T1000 (cell line): Measurements from ENCODE around the gene TMCC1.
"Not testable (repeated sequence)": the region's sequence is repeated elsewhere in the genome, so short reads cannot be mapped to it uniquely, and the experiment has no call there.

Experiments
- DNase-seq: peaks from one replicate; lab custom pipeline; 2025; ENCODE audit warnings: mixed read lengths; lab: John Stamatoyannopoulos, UW

The TMCC1 gene

DNA sequence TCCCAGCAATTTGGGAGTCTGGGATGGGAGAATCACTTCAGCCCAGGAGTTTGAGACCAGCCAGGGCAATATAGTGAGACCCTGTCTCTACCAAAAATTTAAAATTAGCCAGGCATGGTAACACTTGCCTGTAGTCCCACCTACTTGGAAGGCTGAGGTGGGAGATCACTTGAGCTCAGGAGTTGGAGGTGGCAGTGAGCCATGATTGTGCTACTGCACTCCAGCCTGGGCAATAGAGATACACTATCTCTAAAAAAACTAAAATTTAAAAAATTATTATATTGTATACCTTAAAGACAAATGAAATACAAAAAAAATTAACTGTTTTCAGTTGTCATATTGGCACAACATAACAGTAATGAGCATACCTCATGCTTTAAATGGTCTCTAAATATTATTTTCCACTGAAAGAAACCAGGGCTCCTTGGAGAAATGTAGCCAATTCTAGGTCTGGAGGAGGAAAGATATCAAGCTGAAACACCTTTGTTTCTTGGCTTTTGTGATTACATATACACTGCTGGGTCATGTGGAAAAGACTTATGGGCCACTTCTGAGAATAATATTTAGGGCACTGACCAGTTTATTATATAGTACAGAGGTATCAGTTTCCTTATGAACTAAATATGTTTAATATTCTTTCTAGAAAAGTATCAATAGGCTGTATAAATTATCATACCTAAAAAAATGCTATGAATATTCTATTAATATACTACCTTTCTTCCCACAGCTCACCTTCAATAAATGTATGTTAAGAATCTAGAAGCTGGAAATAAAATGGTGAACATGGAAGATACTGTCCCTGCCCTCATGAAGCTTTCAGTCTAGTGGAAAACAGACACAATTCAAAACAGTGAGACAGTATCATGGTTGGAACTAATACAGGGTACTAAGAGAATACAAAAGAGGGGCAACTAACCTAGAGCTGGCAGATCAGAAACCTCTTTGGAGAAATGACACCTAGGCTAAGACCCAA lies 119.5 kb downstream of the TMCC1 start:
- no peak for DNase-seq

DNA sequence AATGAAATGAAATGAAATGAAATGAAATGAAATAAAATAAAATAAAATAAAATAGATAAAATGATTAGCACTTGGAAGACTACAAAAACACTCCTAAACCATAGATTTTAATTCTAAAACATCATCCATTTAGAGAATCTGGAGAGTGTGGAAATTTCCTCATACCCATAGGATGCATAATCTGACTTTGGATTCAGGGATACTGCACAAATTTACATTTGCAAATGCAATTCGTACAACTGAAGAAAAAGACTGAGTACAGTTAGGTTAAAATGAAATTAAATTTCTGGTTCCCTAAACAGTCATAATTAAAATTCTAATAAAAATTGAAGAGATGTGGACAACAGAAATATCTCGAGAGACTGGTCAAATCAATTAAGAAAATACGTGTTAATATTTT lies 122.9 kb downstream of the TMCC1 start:
- no peak for DNase-seq

DNA sequence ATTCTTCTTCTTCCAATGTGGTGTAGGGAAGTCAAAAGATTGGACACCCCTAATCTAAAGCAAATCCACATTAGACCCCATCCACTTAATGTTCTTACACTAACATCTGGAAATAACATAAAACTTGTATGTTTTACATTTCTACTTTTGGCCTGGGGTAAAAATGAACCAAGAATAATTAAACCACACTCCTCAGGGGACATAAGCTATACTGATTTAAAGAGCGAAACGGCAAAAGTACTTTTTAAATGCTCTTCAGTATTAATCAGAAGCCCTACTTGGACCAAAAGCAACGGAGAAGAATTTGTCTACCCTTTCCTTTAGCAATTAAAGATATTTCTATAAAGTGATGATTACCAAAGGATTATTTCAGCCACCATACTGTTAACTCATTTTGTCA lies 123.9 kb downstream of the TMCC1 start:
- no peak for DNase-seq

DNA sequence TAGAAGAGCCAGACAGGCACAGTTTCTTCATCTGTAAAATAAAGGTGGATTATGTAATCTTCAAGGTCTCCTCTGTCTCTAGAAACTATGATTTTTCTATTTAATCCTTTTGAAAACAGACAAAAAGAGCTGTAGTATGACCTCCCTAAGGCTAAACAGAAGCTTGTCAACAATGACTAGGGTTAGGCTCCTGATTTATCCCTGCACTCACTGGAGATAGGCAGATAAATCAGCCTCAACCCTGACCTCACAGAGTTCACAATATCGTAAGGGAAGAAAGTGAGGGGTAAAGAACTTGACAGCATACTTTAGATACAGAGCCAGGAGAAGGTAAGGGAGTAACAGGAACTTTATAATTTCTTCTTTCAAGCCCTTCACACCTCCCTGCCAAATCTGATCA lies 124.8 kb downstream of the TMCC1 start:
- DNase-seq = no peak

DNA sequence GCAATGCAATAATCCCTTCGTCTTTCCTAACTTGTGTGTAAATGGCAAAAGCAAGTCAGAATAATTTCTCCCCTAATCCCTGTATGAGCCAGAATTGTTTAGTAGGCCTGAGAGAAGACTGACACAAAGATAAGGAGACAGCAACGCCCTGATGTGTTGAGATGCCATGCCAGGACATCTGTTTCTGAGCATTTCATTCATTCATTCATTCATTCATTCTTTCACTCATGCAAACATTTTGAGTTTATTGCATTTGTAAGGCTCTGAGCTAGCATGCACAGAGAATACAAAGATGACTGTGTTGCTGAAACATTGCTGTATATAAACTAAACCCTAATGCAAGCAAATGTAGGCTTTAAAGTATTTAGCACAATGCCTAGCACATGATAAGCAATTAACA lies 127.4 kb downstream of the TMCC1 start:
- DNase-seq = no peak

DNA sequence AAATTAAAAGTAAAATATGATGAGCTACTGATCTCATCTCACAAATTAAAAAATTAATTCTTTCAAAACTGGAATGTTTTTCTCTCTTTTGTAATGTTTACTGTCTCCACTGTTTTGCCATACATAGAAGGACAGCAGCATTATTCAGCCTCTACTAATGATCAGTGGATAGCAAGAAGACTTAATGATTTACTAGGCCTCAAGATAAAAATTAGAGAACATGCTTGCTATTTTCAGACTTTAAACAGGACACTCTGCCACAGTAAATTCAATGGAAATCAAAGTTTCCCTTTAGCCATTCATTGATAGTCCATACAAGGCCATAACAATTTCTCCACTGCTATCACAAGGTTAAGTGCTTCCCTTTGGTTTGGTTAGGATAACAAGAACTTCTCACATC lies 129.4 kb downstream of the TMCC1 start:
- no peak for DNase-seq

DNA sequence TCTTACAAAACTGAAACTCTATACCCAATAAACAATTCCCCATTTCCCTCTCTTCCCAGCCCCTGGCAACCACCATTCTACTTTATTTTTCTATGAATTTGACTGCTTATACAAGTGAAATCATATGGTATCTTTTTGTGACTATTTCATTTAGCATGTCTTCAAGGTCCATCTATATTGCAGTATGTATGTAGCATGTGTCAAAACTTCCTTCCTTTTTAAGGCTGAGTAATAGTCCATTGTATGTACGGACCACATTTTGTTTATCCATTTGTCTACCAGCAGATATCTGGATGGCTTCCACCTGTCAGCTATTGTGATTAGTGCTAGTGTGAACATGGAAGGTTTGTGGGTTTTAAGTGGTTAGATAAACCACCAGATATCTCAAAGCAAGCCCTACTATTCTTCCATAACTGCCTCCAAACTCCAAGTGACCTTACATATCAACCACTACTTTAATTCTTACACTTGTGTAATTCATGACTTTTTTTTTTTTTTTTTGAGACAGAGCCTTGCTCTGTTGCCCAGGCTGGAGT lies 134.7 kb downstream of the TMCC1 start:
- DNase-seq = no peak

DNA sequence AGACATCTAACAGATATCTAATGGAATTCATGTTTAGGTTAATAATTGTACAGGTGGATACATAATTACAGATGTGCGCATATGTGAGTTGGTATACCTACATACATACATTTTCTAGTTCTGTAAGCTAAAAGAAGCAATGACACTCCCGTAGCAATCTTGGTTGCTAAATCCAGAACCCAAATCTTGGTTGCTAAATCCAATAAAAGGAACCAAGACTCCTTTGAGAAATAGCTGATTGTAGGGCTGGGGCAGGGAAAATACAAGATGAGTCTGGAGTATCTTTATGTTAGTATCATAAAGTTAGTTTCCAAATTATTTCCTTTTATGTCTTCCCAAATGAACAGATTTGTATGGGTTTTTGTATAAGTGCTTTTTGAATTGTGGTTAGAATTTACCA lies 135.2 kb downstream of the TMCC1 start:
- no peak for DNase-seq

DNA sequence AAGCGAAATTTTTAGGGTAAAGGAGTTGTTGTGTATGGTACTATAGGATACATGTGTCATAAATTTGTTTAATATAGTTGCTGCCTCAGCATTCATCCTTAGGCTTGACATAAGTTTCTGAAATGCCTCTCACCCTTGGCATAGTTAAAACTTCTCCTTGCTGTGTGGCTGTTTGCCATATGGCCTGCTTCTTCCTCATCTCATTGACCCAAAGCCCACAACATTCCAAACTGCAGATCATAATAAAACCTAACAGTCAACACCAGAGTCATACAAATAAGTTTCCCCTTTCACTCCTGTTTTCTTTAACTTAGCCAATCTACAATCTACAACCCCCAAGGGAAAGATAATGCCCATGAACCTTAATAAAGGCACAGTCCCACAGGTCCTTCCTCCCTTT lies 136.6 kb downstream of the TMCC1 start:
- no peak for DNase-seq

DNA sequence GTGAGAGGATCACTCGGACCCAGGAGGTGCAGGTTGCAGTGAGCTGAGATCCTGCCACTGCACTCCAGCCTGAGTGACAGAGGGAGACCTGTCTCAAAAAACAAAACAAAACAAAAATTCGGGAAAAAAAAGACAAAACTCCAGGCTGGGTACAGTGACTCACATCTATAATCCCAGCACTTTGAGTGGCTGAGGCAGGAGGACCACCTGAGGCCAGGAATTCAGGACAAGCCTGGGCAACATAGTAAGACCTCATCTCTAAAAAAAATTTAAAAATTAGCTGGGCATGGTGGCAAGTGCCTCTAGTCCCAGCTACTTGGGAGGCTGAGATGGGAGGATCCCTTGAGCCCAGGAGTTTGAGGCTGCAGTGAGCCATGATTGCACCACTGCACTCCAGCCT lies 142.4 kb downstream of the TMCC1 start:
- not testable (repeated sequence) for DNase-seq

DNA sequence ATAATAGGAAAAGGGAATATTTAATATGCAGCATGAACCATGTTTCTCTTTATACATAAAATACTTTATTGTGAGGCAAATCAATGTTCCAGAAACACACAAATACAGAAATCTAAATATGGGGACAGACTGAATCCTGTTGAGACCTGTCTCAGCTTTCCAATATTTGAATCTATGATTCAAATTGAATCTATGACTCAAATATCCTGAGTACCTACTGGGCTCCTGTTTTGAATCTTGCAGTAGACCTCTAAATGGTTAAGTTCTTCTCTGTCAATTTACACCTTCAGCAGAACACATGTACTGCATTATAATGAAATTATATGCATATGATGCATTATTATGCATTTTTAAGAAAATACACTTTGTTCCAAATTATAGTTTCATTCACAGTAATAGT lies 143.8 kb downstream of the TMCC1 start:
- DNase-seq = no peak

DNA sequence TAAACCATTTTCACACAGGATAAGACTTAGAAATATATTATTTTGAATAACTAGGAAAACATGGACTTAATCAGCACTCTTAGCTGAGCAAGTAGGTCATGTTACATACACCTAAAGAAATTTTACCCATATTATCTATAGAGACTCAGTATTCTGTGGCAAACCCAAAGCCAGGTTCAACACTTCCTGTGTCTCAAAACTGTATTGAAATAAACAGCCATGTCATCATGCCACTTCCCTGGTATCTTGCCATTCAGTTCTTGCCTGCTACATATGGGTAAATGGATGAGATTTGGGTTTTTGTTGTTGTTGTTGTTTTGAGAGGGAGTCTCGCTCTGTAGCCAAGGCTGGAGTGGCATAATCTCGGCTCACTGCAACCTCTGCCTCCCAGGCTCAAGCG lies 145.5 kb downstream of the TMCC1 start:
- DNase-seq = no peak

DNA sequence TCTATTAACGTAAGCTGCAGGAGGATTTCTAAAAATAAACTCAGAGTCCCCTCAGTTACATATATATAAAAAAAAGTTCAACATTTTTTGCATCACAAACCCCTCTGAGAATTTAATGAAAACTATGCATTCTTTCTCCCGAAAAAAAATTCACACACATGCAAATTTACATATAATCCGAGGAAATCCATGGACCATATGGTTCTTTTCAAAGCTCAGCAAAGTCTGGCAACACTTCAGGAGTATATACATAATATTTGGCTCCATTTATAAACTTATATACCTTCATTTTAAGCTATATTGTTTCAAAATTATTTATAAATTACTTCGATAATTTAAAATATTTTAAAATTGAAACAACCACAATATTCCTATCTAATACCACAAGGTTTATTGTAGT lies 146.4 kb downstream of the TMCC1 start:
- DNase-seq = no peak

DNA sequence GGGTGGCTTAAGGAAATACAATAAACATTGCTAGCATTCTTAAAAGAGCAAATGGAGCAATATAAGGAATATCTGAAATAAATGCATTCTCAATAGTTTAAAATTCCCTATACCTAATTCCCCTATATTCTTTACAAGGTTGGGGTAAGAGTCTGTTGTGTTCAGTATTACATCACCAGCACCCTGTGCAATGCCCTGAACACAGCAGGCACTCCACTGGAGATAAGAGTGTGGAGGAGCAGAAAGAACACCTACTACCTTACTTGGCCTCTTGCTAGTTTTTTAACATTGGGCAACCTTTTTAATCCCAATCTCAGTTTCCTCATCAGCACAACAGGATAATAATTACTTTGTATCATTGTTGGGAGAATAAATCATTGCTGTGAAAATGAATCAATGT lies 146.9 kb downstream of the TMCC1 start:
- DNase-seq = no peak

DNA sequence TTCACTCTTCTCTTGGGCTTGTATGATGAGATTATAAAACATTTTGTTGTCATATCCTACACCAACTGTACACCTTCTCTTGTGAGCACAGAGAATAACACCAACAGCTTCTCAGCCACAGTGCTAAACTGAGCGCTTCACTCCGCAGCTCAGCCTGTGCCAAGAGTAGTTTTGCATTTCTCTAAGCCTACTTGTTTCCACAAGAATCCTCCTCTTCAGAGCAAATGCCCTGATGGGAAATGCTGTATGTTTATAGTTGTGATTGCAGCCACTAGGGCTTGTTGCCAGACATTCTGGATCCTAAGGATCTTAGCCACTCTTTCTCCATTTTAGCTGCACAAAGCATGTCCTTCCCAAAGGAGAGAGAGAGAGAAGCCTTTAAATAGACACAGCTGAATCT lies 148.3 kb downstream of the TMCC1 start:
- no peak for DNase-seq

DNA sequence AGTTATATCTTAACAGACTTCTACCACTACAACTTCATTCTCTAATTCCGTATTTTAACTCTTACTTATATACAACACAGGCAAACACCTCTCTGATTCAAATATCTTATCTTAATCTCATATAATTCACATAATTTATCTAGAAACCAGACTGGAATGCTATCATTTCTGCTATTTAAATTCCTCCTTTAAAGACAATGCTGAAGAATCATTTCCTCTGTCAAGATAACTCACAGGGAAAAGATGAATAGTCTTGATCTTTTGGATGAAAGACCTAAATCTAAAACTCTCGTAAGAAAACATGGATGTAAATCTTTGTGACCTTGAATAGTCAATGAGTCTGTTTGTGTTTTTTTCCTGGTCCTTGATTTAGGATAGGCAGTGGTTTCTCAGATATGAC lies 151.7 kb downstream of the TMCC1 start:
- no peak for DNase-seq

DNA sequence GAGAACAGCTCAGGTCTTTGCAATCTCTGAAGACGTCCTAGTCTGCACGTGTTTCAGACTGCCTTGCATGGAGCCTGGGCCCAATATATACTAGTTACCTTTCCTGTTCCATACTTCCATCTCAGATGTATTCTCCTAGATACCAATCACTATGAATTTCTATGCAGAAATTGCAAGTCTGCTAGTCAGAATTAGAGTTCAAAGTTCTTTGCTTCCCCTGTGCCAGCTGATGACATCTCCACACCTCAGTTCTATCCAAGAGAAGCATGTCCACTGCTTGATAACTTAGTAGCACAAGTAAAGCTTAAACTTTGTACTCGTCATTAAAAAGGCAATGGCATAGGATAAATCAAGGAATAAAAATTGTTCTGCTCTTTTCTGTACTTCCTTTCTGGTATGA lies 153.4 kb downstream of the TMCC1 start:
- no peak for DNase-seq

DNA sequence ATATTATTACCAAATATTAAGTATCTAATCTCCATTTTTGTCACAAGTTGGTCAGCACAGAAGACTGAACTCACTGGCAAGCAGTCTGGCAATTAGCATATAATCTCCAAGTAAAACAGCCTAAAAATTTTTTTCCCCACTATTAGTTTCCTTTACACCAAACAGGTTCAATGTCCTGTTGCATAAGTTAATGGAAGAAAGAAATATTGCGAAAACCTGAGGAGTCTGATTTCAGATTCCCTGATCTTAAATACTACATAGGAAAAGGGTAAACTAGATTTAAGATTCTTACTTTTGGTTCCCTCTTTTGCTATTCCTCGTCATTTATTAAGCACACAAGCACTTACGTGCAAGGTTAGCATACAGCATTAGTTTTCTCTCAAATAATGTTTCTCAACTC lies 153.9 kb downstream of the TMCC1 start:
- DNase-seq = no peak

DNA sequence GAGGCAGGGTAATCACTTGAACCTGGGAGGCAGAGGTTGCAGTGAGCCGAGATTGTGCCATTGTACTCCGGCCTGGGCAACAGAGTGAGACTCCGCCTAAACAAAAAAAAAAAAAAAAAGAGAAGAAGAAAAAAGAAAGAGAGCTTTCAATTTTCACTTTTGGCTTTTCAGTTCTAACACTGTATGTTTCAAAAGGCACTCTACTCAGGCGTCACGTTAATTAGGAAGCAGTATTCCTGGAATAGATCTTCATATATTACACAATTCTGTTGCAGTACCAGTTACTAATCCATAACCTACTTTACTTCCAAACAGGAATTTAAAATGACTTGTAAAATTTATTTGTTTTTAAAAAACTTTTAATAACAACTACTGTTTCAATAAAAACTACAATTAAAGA lies 155.3 kb downstream of the TMCC1 start:
- no peak for DNase-seq

DNA sequence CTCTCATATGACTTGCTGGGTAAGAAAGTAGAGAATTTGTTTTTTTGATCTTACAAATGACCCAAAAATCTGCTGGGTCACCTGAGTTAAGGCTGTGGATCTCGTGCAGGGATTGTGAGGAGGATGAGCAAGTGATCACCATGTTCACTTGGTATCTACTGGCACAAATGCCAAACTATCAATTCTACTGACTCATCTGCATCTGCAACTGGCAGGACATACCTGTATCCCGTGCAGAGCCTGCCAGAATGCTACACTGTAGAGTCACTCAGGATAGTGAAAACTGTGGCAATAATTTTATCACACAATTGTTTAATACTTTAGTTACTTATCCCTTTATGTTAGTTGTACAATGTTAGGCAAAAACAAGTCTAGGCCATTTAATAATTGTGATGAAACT lies 157.4 kb downstream of the TMCC1 start:
- no peak for DNase-seq

DNA sequence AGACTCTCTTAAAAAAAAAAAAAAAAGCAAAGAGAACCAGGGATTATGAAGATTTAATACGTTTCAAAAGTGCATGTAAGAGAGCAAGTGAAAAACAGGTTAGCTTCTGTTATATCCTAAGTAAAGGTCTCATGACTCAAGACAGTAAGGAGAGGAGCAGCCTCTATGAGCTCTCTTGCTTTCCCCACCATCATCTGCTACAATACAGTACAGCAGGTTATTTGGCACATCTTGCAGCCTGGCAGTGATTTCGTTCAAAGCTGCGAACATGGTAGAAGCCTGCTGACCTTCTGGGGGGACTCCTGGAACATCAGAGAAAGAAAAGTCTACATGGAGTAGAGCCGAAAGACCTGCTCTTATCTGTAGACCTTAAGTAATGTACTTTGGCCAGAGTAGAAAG lies 157.9 kb downstream of the TMCC1 start:
- no peak for DNase-seq

DNA sequence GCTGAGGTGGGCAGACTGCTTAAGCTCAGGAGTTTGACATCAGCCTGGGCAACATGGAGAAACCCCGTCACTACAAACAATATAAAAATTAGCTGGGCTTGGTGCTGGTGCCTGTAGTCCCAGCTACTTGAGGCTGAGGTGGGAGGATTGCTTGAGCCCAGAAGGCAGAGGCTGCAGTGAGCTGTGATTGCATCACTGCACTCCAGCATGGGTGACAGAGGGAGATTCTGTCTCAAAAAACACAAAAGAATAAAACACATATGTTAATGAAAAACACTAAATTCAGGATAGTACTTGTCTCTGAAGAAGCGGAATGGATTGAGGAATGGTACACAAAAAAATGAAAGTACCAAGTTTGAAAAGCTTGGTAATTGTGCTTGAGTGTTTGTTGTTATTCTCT lies 159.1 kb downstream of the TMCC1 start:
- DNase-seq = no peak

DNA sequence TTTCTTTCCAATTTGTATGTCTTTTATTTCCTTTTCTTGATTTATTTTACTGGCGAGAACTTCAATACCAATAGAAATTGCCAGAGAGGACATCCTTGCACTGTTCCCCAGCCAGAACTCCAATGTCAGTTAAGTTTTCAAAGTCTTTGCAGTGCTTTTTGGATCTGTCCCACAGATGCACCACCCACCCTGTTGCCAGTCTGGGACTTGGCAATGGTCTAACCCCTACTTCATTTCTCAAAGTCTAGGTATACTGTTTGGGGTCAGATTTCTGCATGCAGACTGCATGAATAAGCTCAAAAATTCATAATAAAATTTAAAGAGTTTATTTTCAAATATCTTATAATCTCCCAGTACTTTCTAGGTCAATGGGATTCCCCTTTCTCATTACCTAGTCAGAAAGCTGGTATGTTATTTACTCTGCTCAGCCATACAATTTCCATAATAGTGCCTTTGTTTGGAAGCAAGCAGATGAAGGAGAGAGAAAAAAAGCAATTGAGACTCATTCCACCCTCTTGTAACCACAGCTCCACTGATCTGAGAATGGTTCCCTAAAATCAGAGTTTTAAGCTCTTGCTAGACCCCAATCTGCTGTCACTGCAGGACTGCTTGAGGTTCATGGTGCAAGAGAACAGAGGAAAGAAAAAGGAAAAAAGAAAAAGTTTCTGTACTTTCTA lies 161.2 kb downstream of the TMCC1 start:
- DNase-seq = no peak
